ENCODE data around the gene HSF2BP. TPM values are rescaled to one million over a fixed set of nuclear protein-coding genes. Genes with fewer than 3 reads are reported as not detected.
A peak's percentile ranks its signal among the peaks of the same experiment; 100 is the strongest.
"Not testable (repeated sequence)": the region's sequence is repeated elsewhere in the genome, so short reads cannot be mapped to it uniquely, and the experiment has no call there.

The HSF2BP gene
- total and polyA plus RNA-seq, 2 experiments from 2014 or later = 0.22 to 3.6 TPM

DNA sequence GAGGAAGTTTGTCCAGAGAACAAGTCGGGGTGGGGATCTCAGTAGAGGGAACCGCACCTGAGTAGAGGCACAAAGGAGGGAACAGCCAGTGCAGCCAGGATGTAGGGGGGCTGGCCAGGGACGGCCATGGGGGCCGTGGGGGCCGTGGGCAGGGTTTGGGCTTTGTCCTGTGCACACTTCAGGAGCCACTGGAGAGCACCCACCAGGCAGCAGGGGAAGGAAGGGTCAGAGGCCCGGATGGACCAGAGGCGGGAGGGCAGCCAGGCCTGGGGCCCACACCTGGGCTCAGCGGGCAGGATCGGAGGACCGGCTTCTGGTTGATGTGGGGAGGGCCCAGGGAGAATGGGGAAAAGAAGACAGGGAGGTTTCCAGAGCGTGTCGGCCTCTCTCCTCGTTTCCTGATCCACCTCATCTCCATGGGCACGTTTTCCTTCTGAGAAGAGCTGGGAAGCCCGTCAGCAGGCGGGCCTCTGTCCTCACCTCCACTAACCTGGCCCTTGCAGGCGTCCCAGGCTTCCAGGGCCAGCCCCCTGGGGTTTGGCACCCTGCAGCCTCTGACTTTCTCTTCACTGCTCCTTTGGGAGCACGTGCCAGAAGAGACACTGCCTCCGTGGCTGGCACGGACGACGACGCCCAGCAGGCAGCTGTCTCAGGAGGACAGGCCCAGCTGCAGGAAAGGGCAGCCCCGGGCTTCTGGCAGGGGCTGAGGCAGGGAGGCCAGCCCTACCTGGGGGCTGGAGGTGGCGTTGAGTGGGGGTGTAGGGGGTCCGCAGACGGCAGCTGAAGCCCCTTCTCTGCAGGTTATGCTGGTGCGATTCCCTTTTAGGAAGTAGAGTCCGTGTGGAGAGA, 42.9 kb upstream of the HSF2BP start:
- Histone ChIP-seq H3K27me3 (no peaks in the 10 kb centered on the region), H3K36me3 (no peaks in the 10 kb centered on the region), H3K4me3 (no peak overlapping the region), H3K9me3 (ENCODE audit: low read depth) (no peaks in the 10 kb centered on the region), H3K4me1 (ENCODE audit: low read depth) (peaks cover 19% of the 10 kb centered on the region), H3K27ac (peak overlapping the region; percentile 91)
- DNase-seq (ENCODE audit: low read depth in 1 of 2, low spot score in 1 of 2) = no peak
- TF ChIP-seq, protein P1, sequence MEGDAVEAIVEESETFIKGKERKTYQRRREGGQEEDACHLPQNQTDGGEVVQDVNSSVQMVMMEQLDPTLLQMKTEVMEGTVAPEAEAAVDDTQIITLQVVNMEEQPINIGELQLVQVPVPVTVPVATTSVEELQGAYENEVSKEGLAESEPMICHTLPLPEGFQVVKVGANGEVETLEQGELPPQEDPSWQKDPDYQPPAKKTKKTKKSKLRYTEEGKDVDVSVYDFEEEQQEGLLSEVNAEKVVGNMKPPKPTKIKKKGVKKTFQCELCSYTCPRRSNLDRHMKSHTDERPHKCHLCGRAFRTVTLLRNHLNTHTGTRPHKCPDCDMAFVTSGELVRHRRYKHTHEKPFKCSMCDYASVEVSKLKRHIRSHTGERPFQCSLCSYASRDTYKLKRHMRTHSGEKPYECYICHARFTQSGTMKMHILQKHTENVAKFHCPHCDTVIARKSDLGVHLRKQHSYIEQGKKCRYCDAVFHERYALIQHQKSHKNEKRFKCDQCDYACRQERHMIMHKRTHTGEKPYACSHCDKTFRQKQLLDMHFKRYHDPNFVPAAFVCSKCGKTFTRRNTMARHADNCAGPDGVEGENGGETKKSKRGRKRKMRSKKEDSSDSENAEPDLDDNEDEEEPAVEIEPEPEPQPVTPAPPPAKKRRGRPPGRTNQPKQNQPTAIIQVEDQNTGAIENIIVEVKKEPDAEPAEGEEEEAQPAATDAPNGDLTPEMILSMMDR (IDR thresholded peaks at IDR 0.05; ENCODE audit: low read depth, low read length) = no peak

DNA sequence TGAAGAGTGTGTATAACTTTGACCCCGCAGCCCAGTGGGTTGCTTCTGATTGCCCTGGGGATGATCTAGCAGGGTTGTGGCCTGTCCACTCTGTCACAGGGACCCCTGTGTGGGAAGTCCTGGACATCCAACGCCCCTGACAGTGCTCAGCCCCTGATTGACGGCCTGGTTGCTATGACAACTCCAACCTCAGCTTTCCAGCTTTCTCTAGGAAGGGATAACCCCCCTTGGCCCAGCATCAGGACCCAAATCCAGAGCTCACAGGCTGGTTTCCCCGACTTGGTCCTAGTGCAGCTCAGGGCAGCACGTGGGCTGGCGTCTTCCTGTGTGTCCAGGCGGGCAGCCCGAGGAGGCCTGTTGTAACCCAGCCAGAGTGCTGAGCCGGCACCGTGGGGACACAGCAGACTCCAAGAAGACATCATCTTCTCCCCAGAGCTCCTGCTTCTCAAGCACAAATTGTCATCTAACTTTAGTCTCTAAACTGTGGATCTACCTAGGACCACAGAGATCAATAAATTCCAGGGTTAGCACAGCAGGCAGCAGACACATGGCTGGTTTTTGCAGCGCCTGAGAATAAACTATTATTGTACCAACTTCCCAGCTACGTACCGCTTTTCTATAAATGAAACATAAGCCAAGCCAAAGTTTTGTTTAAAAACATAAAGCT, 40.8 kb upstream of the HSF2BP start:
- Histone ChIP-seq H3K4me3 (no peak overlapping the region), H3K27ac (no peak overlapping the region), H3K4me1 (ENCODE audit: low read depth) (peaks cover 19% of the 10 kb centered on the region), H3K27me3 (no peaks in the 10 kb centered on the region), H3K9me3 (ENCODE audit: low read depth) (no peaks in the 10 kb centered on the region), H3K36me3 (peaks cover 8% of the 10 kb centered on the region)
- TF ChIP-seq, protein P1 (IDR thresholded peaks at IDR 0.05; ENCODE audit: low read depth, low read length) = no peak
- no peak for DNase-seq (ENCODE audit: low read depth in 1 of 2, low spot score in 1 of 2)

DNA sequence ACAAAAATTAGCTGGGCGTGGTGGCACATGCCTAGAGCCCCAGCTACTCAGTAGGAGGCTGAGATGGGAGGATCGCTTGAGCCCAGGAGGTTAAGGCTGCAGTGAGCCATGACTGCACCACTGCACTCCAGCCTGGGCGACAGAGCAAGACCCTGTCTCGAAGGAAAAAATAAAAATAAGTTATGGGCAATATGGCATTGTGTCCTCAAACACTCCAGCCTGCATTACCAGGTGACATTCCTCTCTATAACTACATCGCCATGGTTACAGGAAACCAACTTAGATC, 40.1 kb upstream of the HSF2BP start:
- not testable (repeated sequence) for H3K9me3 ChIP-seq (ENCODE audit: low read depth); DNase-seq (ENCODE audit: low read depth in 1 of 2, low spot score in 1 of 2); H3K27me3 ChIP-seq; H3K27ac ChIP-seq; H3K4me3 ChIP-seq
- H3K4me1 ChIP-seq (ENCODE audit: low read depth) = peaks cover 19% of the 10 kb centered on the region
- peaks cover 10% of the 10 kb centered on the region for H3K36me3 ChIP-seq

DNA sequence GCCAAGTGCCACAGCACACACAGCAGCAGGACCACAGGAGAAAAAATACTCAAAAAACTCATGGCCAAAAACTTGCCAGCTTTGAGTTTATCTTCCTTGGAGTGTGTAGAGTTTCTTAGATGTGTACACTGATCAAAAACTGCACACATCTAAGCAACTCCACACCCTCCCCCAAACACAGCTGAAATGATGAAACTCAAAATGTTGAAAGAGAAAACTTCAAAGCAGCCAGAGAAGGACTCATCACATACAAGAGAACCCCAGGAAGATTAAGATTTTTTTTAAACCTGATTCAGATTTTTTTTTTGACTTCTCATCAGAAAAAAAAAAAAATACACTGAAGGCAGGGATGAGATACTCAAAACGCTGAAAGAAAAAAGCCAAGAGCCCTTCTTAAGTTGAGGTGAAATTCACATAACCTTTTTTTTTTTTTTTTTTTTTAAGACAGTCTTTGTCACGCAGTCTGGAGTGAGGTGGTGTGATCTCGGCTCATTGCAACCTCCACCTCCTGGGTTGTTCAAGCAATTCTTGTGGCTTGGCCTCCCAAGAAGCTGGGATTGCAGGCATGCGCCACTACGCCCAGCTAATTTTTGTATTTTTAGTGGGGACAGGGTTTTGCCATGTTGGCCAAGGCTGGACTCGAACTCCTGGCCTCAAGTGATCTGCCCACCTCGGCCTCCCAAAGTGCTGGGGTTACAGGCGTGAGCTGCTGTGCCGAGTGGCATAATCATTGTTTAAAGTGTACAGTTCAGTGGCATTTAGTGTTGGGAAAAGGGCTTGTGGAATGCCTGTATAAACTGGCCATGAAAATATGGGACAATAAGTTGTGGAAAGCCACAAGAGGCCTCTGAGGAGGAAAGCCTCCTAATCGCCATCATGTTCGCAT, 38.7 kb upstream of the HSF2BP start:
- Histone ChIP-seq H3K4me3 (no peak overlapping the region), H3K9me3 (ENCODE audit: low read depth) (no peaks in the 10 kb centered on the region), H3K4me1 (ENCODE audit: low read depth) (peaks cover 12% of the 10 kb centered on the region), H3K27me3 (no peaks in the 10 kb centered on the region), H3K36me3 (peaks cover 10% of the 10 kb centered on the region), H3K27ac (no peak overlapping the region)
- TF ChIP-seq, protein P1 (IDR thresholded peaks at IDR 0.05; ENCODE audit: low read depth, low read length) = no peak
- DNase-seq (ENCODE audit: low read depth in 1 of 2, low spot score in 1 of 2) = peak in 1 of 2 donors; percentile 48

DNA sequence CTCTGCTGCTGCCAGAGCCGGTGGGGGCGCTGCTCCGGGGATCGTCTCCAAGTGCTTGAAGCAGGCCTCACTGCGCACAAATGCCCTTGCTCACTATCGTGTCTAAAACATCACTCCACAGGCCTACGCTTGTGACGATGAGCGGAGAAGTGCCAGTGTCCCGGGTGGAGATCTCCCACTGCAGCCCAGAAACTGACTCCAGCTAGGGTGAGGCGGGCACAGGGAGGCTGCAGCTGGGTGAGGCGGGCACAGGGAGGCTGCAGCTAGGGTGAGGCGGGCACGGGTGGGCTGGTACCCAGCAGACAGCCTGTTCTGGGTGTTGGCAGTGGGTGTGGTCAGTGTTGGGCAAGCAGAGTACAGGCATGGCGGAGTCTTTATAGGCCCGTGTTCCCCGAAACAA, 36.9 kb upstream of the HSF2BP start:
- Histone ChIP-seq H3K27me3 (no peaks in the 10 kb centered on the region), H3K4me1 (ENCODE audit: low read depth) (no peaks in the 10 kb centered on the region), H3K4me3 (no peak overlapping the region), H3K9me3 (ENCODE audit: low read depth) (no peaks in the 10 kb centered on the region), H3K36me3 (peaks cover 16% of the 10 kb centered on the region), H3K27ac (no peak overlapping the region)
- TF ChIP-seq, protein P1 (IDR thresholded peaks at IDR 0.05; ENCODE audit: low read depth, low read length) = no peak
- no peak for DNase-seq (ENCODE audit: low read depth in 1 of 2, low spot score in 1 of 2)
